Sigmoid colon (tissue), 4 donors: ENCODE results near the gene KLHL2.
"Not testable (repeated sequence)": the region's sequence is repeated elsewhere in the genome, so short reads cannot be mapped to it uniquely, and the experiment has no call there.

Experiments used
- EP300 ChIP-seq, 4 donors: sonication (generic); formaldehyde crosslinking; IDR thresholded peaks; one replicate each; pipeline ENCODE4 v1.6.1; 2017; ENCODE audit warnings: antibody characterized with exemption in 4 of 4
- POLR2AphosphoS5 ChIP-seq, 4 donors: sonication (generic); formaldehyde crosslinking; IDR thresholded peaks; one replicate each; pipeline ENCODE4 v1.6.1; 2017; ENCODE audit warnings: antibody characterized with exemption in 4 of 4
- TF ChIP-seq, protein P1 (sequence below), 4 experiments: fragments of 450-650 bp in 3 of 4; fragments of 200-600 bp in 1 of 4; IDR thresholded peaks; one replicate each; pipeline ENCODE4 v1.5.1; 2016 to 2019; ENCODE audit warnings: antibody characterized with exemption in 4 of 4, mild to moderate bottlenecking in 3 of 4, moderate library complexity in 2 of 4

GRCh38 chr4:165273443-165273842 lies 66.1 kb downstream of the KLHL2 start:
- not testable (repeated sequence) for TF ChIP-seq EP300, POLR2AphosphoS5 (IDR thresholded peaks at IDR 0.05)
- TF ChIP-seq, protein P1, sequence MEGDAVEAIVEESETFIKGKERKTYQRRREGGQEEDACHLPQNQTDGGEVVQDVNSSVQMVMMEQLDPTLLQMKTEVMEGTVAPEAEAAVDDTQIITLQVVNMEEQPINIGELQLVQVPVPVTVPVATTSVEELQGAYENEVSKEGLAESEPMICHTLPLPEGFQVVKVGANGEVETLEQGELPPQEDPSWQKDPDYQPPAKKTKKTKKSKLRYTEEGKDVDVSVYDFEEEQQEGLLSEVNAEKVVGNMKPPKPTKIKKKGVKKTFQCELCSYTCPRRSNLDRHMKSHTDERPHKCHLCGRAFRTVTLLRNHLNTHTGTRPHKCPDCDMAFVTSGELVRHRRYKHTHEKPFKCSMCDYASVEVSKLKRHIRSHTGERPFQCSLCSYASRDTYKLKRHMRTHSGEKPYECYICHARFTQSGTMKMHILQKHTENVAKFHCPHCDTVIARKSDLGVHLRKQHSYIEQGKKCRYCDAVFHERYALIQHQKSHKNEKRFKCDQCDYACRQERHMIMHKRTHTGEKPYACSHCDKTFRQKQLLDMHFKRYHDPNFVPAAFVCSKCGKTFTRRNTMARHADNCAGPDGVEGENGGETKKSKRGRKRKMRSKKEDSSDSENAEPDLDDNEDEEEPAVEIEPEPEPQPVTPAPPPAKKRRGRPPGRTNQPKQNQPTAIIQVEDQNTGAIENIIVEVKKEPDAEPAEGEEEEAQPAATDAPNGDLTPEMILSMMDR (IDR thresholded peaks at IDR 0.05): not testable (repeated sequence)
